Measurements from ENCODE around the gene ARHGEF17.

Gene ARHGEF17

GRCh38 chr11:73280626-73281025 lies 27.4 kb upstream of the ARHGEF17 start:
- TF ChIP-seq CTCF (IDR thresholded peaks at IDR 0.05; ENCODE audit: insufficient read depth, low read length, missing control alignments) = no peak
- POLR2A ChIA-PET = no interaction called here
- DNase-seq (ENCODE audit: low read depth, low spot score) = no peak
- no peak overlapping the region for H3K4me3 ChIP-seq (ENCODE audit: low read depth, low read length)
- CTCF ChIA-PET = interaction anchor here (1.0 to 3.2 kb wide), 7 partner anchors 8 to 113 kb away, joined by 3 to 30 read pairs (median 5); no protein-coding TSS in a partner anchor

- ChIA-PET POLR2A (no interaction called here), CTCF (interaction anchor here (1.0 to 3.2 kb wide), 6 partner anchors 8 to 103 kb away, joined by 3 to 30 read pairs (median 4); no protein-coding TSS in a partner anchor)
- no peak overlapping the region for H3K4me3 ChIP-seq (ENCODE audit: low read depth, low read length)
- DNase-seq (ENCODE audit: low read depth, low spot score) = no peak
- TF ChIP-seq CTCF (IDR thresholded peaks at IDR 0.05; ENCODE audit: insufficient read depth, low read length, missing control alignments) = no peak
These were observed 26.8 kb upstream of the ARHGEF17 start for GRCh38 chr11:73281201-73281741.

GRCh38 chr11:73281796-73282660 lies 26.0 kb upstream of the ARHGEF17 start:
- no peak for TF ChIP-seq CTCF (IDR thresholded peaks at IDR 0.05; ENCODE audit: insufficient read depth, low read length, missing control alignments)
- POLR2A ChIA-PET = no interaction called here

GRCh38 chr11:73283276-73284000 lies 24.6 kb upstream of the ARHGEF17 start:
- POLR2A ChIA-PET = no interaction called here
- TF ChIP-seq CTCF (IDR thresholded peaks at IDR 0.05; ENCODE audit: insufficient read depth, low read length, missing control alignments) = no peak
- no peak for DNase-seq (ENCODE audit: low read depth, low spot score)
- CTCF ChIA-PET = interaction anchor here (0.7 to 5.1 kb wide), 9 partner anchors 8 to 100 kb away, joined by 3 to 27 read pairs (median 3); partner anchors contain the start of gene P2RY6
- no peak overlapping the region for H3K4me3 ChIP-seq (ENCODE audit: low read depth, low read length)

More at GRCh38 chr11:73281796-73282660, 26.0 kb upstream of the ARHGEF17 start:
- DNase-seq (ENCODE audit: low read depth, low spot score) = no peak
- CTCF ChIA-PET = interaction anchor here (0.9 to 5.1 kb wide), 11 partner anchors 7 to 161 kb away, joined by 3 to 30 read pairs (median 4); no protein-coding TSS in a partner anchor
- H3K4me3 ChIP-seq (ENCODE audit: low read depth, low read length) = no peak overlapping the region

GRCh38 chr11:73284106-73284505 lies 24.0 kb upstream of the ARHGEF17 start:
- DNase-seq (ENCODE audit: low read depth, low spot score) = no peak
- H3K4me3 ChIP-seq (ENCODE audit: low read depth, low read length) = no peak overlapping the region
- ChIA-PET CTCF (interaction anchor here (0.8 to 5.1 kb wide), 5 partner anchors 11 to 101 kb away, joined by 3 to 27 read pairs (median 5); no protein-coding TSS in a partner anchor), POLR2A (no interaction called here)
- TF ChIP-seq CTCF (IDR thresholded peaks at IDR 0.05; ENCODE audit: insufficient read depth, low read length, missing control alignments) = no peak

Data from AG04449 (cell line).